ENCODE results near the gene ADARB2.
"Not testable (repeated sequence)": the region's sequence is repeated elsewhere in the genome, so short reads cannot be mapped to it uniquely, and the experiment has no call there.

Gene ADARB2

DNA sequence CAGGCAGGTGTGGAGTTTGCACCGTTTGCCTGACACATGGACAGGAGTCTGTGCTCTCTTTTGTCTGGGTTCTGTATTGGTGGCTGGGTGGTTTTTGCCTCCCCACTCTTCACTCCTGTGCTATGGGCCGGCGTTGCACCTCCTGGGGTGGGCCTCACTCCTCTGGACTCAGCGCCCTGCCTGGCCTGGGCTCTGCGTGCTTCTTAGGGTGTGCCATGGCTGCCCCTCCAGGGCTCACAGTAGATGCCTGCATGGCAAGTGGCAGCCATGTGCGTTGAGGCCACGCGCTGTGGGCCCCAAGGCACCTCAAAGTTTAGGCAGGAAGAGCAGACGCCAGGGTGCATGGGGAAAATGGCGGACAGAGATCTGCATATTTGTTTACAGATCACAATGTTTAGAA lies 319.8 kb downstream of the ADARB2 start:
- ChIA-PET POLR2A (no interaction called here), CTCF (no interaction called here)
- TF ChIP-seq, protein P1, sequence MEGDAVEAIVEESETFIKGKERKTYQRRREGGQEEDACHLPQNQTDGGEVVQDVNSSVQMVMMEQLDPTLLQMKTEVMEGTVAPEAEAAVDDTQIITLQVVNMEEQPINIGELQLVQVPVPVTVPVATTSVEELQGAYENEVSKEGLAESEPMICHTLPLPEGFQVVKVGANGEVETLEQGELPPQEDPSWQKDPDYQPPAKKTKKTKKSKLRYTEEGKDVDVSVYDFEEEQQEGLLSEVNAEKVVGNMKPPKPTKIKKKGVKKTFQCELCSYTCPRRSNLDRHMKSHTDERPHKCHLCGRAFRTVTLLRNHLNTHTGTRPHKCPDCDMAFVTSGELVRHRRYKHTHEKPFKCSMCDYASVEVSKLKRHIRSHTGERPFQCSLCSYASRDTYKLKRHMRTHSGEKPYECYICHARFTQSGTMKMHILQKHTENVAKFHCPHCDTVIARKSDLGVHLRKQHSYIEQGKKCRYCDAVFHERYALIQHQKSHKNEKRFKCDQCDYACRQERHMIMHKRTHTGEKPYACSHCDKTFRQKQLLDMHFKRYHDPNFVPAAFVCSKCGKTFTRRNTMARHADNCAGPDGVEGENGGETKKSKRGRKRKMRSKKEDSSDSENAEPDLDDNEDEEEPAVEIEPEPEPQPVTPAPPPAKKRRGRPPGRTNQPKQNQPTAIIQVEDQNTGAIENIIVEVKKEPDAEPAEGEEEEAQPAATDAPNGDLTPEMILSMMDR (IDR thresholded peaks at IDR 0.05; ENCODE audit: control extremely low read depth, extremely low read depth, low read depth, missing control alignments), result no peak
- no peak for DNase-seq (ENCODE audit: extremely low spot score)

DNA sequence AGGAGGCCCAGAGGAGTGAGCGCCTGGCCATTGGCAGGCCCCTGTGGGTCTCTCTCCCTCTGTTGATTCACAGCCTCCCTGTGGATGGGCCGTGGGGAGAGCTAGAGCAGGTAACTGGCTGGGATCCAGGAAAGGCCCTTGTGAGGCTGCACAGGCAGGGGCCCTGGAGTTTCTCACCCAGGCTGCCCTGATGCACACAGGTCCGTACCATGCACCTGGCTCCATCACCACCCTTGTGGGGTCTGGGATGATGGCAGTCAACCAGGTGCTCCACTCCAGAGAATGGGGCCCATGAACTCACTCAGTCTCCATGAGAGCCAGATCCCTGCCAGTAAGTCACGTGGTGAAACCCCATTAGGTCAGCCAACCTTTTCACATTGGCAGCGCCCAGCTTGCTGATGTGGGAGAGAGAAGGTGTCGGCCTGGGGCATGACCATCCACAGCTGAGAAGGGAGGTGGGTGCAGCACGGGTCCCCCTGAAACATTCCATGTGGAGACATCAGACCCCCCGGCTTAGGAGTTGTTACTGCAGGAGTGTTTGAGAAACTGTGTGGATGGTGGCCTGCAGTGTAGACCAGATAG lies 320.8 kb downstream of the ADARB2 start:
- ChIA-PET POLR2A (no interaction called here), CTCF (no interaction called here)
- no peak for DNase-seq (ENCODE audit: extremely low spot score)
- TF ChIP-seq, protein P1 (IDR thresholded peaks at IDR 0.05; ENCODE audit: control extremely low read depth, extremely low read depth, low read depth, missing control alignments), result no peak

DNA sequence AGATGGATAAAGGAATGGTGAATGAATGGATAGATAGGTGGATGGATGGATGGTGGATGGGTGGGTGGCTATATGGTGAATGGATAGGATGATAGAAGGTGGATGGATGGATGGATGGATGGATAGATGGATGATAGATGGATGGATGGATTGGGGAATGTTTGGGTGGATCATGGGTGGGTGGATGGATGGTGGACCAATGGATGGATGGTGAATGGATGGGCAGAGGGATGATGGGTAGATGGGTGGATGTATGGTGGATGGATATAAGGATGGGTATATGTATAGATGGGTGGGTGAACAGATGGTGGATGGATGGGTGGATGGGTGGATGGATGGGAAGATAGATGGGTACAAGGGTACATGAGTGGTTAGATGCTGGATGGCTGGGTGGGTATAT lies 322.4 kb downstream of the ADARB2 start:
- no peak for DNase-seq (ENCODE audit: extremely low spot score)
- ChIA-PET CTCF (no interaction called here), POLR2A (no interaction called here)
- TF ChIP-seq, protein P1 (IDR thresholded peaks at IDR 0.05; ENCODE audit: control extremely low read depth, extremely low read depth, low read depth, missing control alignments), result no peak

DNA sequence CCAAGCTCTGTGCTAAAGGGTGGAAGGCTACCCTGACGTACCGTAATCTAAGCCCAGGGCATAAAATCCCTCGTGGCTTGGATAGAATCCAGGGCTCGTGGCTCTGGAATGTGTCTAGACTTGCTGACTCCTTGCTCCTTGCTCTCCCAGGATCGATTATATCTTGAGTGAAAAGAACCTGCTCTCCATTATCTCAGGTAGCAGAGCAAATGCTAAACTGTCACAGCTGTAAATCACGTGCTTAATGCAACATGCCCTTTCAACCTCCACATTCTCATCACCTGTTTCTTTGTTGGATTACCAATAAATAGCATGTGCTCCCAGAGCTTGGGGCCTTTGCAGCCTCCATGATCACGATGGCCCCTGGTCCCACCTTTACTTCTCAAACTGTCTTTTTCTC lies 323.0 kb downstream of the ADARB2 start:
- CTCF ChIA-PET, result not testable (repeated sequence)

DNA sequence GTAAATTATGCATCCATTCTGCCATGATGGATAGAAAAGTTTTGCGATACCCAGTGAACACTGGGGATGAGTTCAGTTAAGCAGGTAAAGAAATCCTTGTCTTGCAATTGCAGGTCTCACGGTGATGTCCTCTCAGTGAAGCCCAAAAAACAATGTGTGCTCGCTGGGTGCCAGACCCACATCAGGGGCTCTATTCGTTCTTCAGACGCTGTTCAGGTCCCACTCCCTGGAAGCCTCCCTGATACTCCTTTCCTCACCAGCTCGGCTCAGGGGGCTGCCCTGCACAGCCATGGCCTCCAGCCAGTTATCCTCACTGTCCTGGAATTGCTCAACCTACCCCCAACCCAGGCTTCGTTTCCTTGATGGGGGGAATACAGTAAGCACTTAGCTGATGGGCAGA lies 323.5 kb downstream of the ADARB2 start:
- TF ChIP-seq, protein P1 (IDR thresholded peaks at IDR 0.05; ENCODE audit: control extremely low read depth, extremely low read depth, low read depth, missing control alignments), result no peak
- no peak for DNase-seq (ENCODE audit: extremely low spot score)
- ChIA-PET CTCF (no interaction called here), POLR2A (no interaction called here)

More for the DNA sequence above, 323.0 kb downstream of the ADARB2 start:
- DNase-seq (ENCODE audit: extremely low spot score); POLR2A ChIA-PET: not testable (repeated sequence)

DNA sequence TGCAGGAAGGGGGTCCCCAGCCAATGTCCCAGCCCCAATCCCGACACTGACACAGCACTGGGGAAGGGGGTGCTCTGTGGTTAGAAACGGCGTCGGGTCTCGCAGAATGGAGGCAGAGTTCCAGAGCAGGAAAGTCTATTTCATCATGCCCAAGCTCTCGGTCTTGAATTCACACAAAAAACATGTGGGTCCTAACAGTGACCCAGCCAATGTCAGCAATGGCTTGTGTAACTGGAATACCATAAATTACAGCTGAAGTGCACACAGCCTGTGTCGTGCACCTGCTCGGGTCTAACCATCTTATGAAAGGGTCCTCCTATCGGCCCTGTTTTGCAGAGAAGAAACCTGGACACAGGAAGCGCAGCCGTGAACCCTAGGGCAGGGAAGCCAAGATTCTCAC lies 324.1 kb downstream of the ADARB2 start:
- TF ChIP-seq, protein P1 (IDR thresholded peaks at IDR 0.05; ENCODE audit: control extremely low read depth, extremely low read depth, low read depth, missing control alignments), result no peak
- ChIA-PET POLR2A (no interaction called here), CTCF (interaction anchor here (1.2 to 2.8 kb wide), 2 partner anchors 8 to 29 kb away, joined by 3 to 20 read pairs; no protein-coding TSS in a partner anchor)
- DNase-seq (ENCODE audit: extremely low spot score), result no peak

DNA sequence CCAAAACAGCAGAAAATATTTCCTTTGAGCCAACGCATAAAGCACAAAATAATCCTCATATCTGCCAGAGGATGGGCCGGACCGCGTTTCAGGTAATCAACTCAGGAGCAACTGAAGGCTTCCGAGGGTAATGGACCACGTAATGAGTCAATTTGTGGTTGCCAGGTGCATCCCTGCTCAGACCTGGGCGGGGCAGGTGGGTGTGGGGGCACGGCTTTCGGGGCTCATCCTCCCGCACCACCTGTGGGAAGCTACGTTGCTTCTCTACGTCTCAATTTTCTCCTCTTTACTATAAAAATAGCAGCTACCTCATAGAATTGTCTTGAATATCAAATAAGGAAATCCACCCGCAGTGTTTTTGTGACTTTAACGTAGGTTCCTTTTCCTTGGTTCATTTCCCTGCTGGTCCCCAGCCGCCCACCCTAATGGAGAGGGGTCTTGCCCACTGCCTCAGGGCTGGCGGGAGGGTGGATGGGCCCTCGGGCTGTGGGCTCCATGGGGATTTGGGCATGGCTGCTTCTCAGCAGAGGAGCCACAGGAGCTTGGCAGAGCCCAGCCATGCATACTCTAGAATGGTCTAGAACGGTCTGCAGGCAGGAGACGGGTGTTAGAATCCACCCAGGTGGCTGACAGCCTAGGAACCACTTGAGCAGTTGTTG lies 324.7 kb downstream of the ADARB2 start:
- TF ChIP-seq, protein P1 (IDR thresholded peaks at IDR 0.05; ENCODE audit: control extremely low read depth, extremely low read depth, low read depth, missing control alignments), result no peak
- DNase-seq (ENCODE audit: extremely low spot score), result no peak
- ChIA-PET POLR2A (no interaction called here), CTCF (interaction anchor here (1.2 to 2.8 kb wide), 2 partner anchors 8 to 30 kb away, joined by 3 to 20 read pairs; no protein-coding TSS in a partner anchor)

Measured in GM10248 (cell line).